ENCODE data around the gene GSTA5. TPM values are rescaled to one million over a fixed set of nuclear protein-coding genes. Genes with fewer than 3 reads are reported as not detected.
"Not testable (repeated sequence)": the region's sequence is repeated elsewhere in the genome, so short reads cannot be mapped to it uniquely, and the experiment has no call there.

GSTA5 gene
- total and polyA plus RNA-seq, 9 donors, result not detected

- H3K4me3 ChIP-seq, result no peak overlapping the region
- H3K27me3 ChIP-seq, result no peaks in the 10 kb centered on the region
- H3K36me3 ChIP-seq, result no peaks in the 10 kb centered on the region
- no peaks in the 10 kb centered on the region for H3K9me3 ChIP-seq
- intact Hi-C loops (cut with DNase I), result no loop called here
- H3K4me1 ChIP-seq (ENCODE audit: insufficient read depth), result no peaks in the 10 kb centered on the region
- no peak for TF ChIP-seq CTCF (IDR thresholded peaks at IDR 0.05)
- TF ChIP-seq POLR2A (IDR thresholded peaks at IDR 0.05), result no peak
- no peak for TF ChIP-seq EP300 (IDR thresholded peaks at IDR 0.05)
- H3K27ac ChIP-seq, result no peak overlapping the region
- DNase-seq, result peak in 2 of 5 donors; percentile 16 to 32
- WGBS, 3 donors, result 45% methylated on average over 15 of the region's 15 CpGs
Measured at GRCh38 chr6:52815167-52816092, 25.2 kb downstream of the GSTA5 start.

- H3K27me3 ChIP-seq; DNase-seq; H3K9me3 ChIP-seq; H3K4me1 ChIP-seq (ENCODE audit: insufficient read depth); H3K36me3 ChIP-seq; intact Hi-C loops (cut with DNase I); H3K27ac ChIP-seq; H3K4me3 ChIP-seq: not testable (repeated sequence)
- WGBS, 3 donors, result 65 to 81% (median 67%) methylated on average over 3 of the region's 3 CpGs
Measured at GRCh38 chr6:52814545-52814944, 26.1 kb downstream of the GSTA5 start.

- intact Hi-C loops (cut with DNase I), result not testable (repeated sequence)
Measured at GRCh38 chr6:52809777-52810176, 30.8 kb downstream of the GSTA5 start.

GRCh38 chr6:52808660-52809059 lies 32.0 kb downstream of the GSTA5 start:
- H3K9me3 ChIP-seq, result no peaks in the 10 kb centered on the region
- no peaks in the 10 kb centered on the region for H3K36me3 ChIP-seq
- DNase-seq, result no peak
- 95 to 97% (median 97%) methylated on average over 5 of the region's 5 CpGs for WGBS, 3 donors
- H3K27me3 ChIP-seq, result no peaks in the 10 kb centered on the region
- TF ChIP-seq POLR2A (IDR thresholded peaks at IDR 0.05), result no peak
- no peak for TF ChIP-seq CTCF (IDR thresholded peaks at IDR 0.05)
- TF ChIP-seq EP300 (IDR thresholded peaks at IDR 0.05), result no peak
- H3K4me3 ChIP-seq, result no peak overlapping the region
- intact Hi-C loops (cut with DNase I), result no loop called here
- H3K27ac ChIP-seq, result no peak overlapping the region
- H3K4me1 ChIP-seq (ENCODE audit: insufficient read depth), result no peaks in the 10 kb centered on the region

More at GRCh38 chr6:52809777-52810176, 30.8 kb downstream of the GSTA5 start:
- H3K27me3 ChIP-seq; H3K9me3 ChIP-seq; DNase-seq; H3K27ac ChIP-seq; H3K4me3 ChIP-seq; H3K4me1 ChIP-seq (ENCODE audit: insufficient read depth); H3K36me3 ChIP-seq: not testable (repeated sequence)
- 81 to 86% (median 83%) methylated on average over 4 of the region's 4 CpGs for WGBS, 3 donors

- H3K4me1 ChIP-seq (ENCODE audit: insufficient read depth); H3K4me3 ChIP-seq; DNase-seq; H3K27me3 ChIP-seq; H3K36me3 ChIP-seq; H3K9me3 ChIP-seq; H3K27ac ChIP-seq; intact Hi-C loops (cut with DNase I): not testable (repeated sequence)
- WGBS, 3 donors, result 12 to 22% (median 18%) methylated on average over 5 of the region's 5 CpGs
Measured at GRCh38 chr6:52803668-52804255, 36.9 kb downstream of the GSTA5 start, which contains the start of gene GSTA1. GSTA1 (minus strand) TSS chr6:52803816; CDS start chr6:52799267, 4,549 bp downstream.

- WGBS, 3 donors, result 89 to 97% (median 90%) methylated on average over 1 of the region's 1 CpG
- intact Hi-C loops (cut with DNase I), result no loop called here
Measured at GRCh38 chr6:52802806-52803205, 37.8 kb downstream of the GSTA5 start.

More at GRCh38 chr6:52802806-52803205, 37.8 kb downstream of the GSTA5 start:
- TF ChIP-seq POLR2A (IDR thresholded peaks at IDR 0.05) (no peak), CTCF (IDR thresholded peaks at IDR 0.05) (no peak), EP300 (IDR thresholded peaks at IDR 0.05) (no peak)
- no peak for DNase-seq
- Histone ChIP-seq H3K27ac (no peak overlapping the region), H3K9me3 (no peaks in the 10 kb centered on the region), H3K36me3 (no peaks in the 10 kb centered on the region), H3K4me3 (no peak overlapping the region), H3K4me1 (ENCODE audit: insufficient read depth) (no peaks in the 10 kb centered on the region), H3K27me3 (no peaks in the 10 kb centered on the region)

All from ovary (tissue), 9 donors.